ENCODE results near the gene IFNGR1. TPM values are rescaled to one million over a fixed set of nuclear protein-coding genes. Genes with fewer than 3 reads are reported as not detected.

The IFNGR1 gene
- total RNA-seq, 1 experiment from 2014 or later, result 23.4 TPM

- Histone ChIP-seq H3K36me3 (ENCODE audit: control insufficient read depth, insufficient read depth, low read length) (no peaks in the 10 kb centered on the region), H3K27me3 (ENCODE audit: control insufficient read depth, insufficient read depth, low read length) (no peaks in the 10 kb centered on the region), H3K4me3 (ENCODE audit: low read depth in 2 of 2, low read length in 2 of 2) (no peak overlapping the region), H3K4me1 (ENCODE audit: control insufficient read depth, insufficient read depth, low read length) (no peaks in the 10 kb centered on the region), H3K9me3 (ENCODE audit: control insufficient read depth, insufficient read depth, low read depth, low read length) (no peaks in the 10 kb centered on the region), H3K27ac (ENCODE audit: low read length) (no peak overlapping the region)
- intact Hi-C loops (cut with micrococcal nuclease; ENCODE audit: unreplicated experiment) (loop anchor here (2.0 kb wide), 1 partner anchor 73 kb away; no protein-coding TSS in a partner anchor), in situ Hi-C loops (cut with HindIII; ENCODE audit: low pct_unique_long_range_greater_than_20kb, low sequenced_read_pairs) (no loop called here)
- DNase-seq (ENCODE audit: low read depth, low spot score), result no peak
- BruUV-seq (replicated peaks), result no TSS peak
- ATAC-seq, result no peak
- ChIA-PET POLR2A (no interaction called here), CTCF (no interaction called here)
- no peak for TF ChIP-seq POLR2AphosphoS5 (IDR thresholded peaks at IDR 0.05; ENCODE audit: low read depth, low read length)
- TF ChIP-seq, protein P1, sequence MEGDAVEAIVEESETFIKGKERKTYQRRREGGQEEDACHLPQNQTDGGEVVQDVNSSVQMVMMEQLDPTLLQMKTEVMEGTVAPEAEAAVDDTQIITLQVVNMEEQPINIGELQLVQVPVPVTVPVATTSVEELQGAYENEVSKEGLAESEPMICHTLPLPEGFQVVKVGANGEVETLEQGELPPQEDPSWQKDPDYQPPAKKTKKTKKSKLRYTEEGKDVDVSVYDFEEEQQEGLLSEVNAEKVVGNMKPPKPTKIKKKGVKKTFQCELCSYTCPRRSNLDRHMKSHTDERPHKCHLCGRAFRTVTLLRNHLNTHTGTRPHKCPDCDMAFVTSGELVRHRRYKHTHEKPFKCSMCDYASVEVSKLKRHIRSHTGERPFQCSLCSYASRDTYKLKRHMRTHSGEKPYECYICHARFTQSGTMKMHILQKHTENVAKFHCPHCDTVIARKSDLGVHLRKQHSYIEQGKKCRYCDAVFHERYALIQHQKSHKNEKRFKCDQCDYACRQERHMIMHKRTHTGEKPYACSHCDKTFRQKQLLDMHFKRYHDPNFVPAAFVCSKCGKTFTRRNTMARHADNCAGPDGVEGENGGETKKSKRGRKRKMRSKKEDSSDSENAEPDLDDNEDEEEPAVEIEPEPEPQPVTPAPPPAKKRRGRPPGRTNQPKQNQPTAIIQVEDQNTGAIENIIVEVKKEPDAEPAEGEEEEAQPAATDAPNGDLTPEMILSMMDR (IDR thresholded peaks at IDR 0.05), result no peak
- TF ChIP-seq SIN3A (IDR thresholded peaks at IDR 0.05; ENCODE audit: borderline replicate concordance, insufficient read depth, low read depth, low read length), result no peak
- no peak for TF ChIP-seq TCF7L2 (IDR thresholded peaks at IDR 0.05; ENCODE audit: low read depth, low read length)
- TF ChIP-seq REST (IDR thresholded peaks at IDR 0.05; ENCODE audit: insufficient read depth in 1 of 2, low read depth in 2 of 2, low read length in 1 of 2), result no peak
These were observed 51.3 kb downstream of the IFNGR1 start for GRCh38 chr6:137167702-137168377.

DNA sequence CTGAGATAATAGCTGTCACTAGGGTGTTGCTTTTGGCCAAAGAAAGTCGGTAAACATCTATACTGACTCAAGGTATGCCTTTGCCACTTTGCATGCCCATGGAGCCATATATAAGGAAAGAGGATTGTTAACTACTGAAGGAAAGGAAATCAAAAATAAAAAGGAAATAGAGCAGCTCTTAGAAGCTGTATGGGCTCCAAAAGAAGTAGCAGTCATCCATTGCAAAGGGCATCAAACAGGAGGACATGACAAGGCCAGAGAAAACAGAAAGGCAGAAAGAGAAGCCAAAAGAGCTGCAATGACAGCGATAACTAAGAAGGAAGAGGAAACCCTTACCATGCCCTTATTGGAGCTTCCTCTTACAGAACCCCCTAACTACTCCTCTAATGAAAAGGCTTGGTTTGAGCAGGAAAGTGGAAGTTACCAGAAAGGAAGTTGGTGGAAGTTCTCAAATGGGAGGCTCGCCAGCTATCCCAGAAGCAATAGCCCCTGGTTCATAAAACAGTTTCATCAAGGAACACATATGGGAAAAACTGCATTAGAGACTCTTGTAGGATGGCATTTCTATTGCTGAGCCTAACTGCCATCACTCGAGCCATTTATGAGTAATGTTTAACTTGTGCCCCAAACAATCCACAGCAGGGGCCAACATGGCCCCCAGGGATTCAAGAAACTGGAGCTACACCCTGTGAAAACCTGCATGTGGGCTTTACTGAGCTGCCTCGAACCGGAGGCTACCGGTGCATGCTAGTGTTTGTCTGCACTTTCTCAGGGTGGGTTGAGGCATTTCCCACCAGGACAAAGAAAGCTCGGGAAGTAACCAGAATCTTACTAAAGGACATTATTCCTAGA, 52.7 kb downstream of the IFNGR1 start:
- CTCF ChIA-PET, result interaction anchor here (1.8 kb wide), 1 partner anchor 72 kb away, joined by 10 read pairs; no protein-coding TSS in a partner anchor

More for the DNA sequence above, 52.7 kb downstream of the IFNGR1 start:
- H3K9me3 ChIP-seq (ENCODE audit: control insufficient read depth, insufficient read depth, low read depth, low read length), result no peaks in the 10 kb centered on the region
- H3K4me3 ChIP-seq (ENCODE audit: low read depth in 2 of 2, low read length in 2 of 2), result no peak overlapping the region
- ATAC-seq, result no peak; the same call in 1 of the 2 replicates
- POLR2A ChIA-PET, result no interaction called here
- DNase-seq (ENCODE audit: low read depth, low spot score), result peak; percentile 7
- no peak overlapping the region for H3K27ac ChIP-seq (ENCODE audit: low read length)
- H3K27me3 ChIP-seq (ENCODE audit: control insufficient read depth, insufficient read depth, low read length), result no peaks in the 10 kb centered on the region
- BruUV-seq (replicated peaks), result no TSS peak
- H3K4me1 ChIP-seq (ENCODE audit: control insufficient read depth, insufficient read depth, low read length), result no peaks in the 10 kb centered on the region
- in situ Hi-C loops (cut with HindIII; ENCODE audit: low pct_unique_long_range_greater_than_20kb, low sequenced_read_pairs), result no loop called here
- no peak for TF ChIP-seq POLR2AphosphoS5 (IDR thresholded peaks at IDR 0.05; ENCODE audit: low read depth, low read length)
- TF ChIP-seq, protein P1 (IDR thresholded peaks at IDR 0.05), result peak; percentile 24; the same call in 1 of the 2 replicates
- no peak for TF ChIP-seq REST (IDR thresholded peaks at IDR 0.05; ENCODE audit: insufficient read depth in 1 of 2, low read depth in 2 of 2, low read length in 1 of 2)
- intact Hi-C loops (cut with micrococcal nuclease; ENCODE audit: unreplicated experiment), result loop anchor here (2.0 kb wide), 1 partner anchor 72 kb away; no protein-coding TSS in a partner anchor
- H3K36me3 ChIP-seq (ENCODE audit: control insufficient read depth, insufficient read depth, low read length), result no peaks in the 10 kb centered on the region
